Right lung (tissue), 5 donors: ENCODE data around the gene SPZ1. TPM values are rescaled to one million over a fixed set of nuclear protein-coding genes. Genes with fewer than 3 reads are reported as not detected.
"Not testable (repeated sequence)": the region's sequence is repeated elsewhere in the genome, so short reads cannot be mapped to it uniquely, and the experiment has no call there.

ENCODE experiments used
- DNase-seq, 2 donors: peaks; one replicate each; pipeline ENCODE4 v3.0.0-alpha.2; 2013
- polyA plus RNA-seq, 5 donors: library from polyadenylated mRNA; unstranded; fragments of 120-200 nt; gene quantifications; one replicate each; pipeline versions ENCODE4 v1.2.1 to v1.2.3, GENCODE V29; 2013; ENCODE audit warnings: inconsistent platforms in 1 of 5, low replicate concordance in 1 of 5; ENCODE audit not compliant: insufficient read length in 5 of 5, insufficient read depth in 1 of 5

The SPZ1 gene
- polyA plus RNA-seq, 5 donors = not detected

DNA sequence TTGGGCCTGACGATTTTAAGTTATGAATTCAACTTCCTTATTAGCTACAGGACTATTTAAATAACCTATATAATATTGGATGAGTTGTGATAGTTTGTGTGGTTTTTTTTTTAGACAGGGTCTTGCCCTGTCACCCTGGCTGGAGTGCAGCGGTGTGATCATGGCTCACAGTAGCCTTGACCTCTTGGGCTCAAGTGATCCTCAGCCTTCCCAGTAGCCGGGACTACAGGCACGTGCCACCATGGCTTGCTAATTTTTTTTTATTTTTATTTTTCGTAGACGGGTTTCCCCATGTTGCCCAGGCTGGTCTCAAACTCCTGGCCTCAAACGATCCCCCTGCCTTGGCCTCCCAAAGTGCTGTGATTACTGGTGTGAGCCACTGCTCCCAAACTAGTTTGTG, 17.6 kb downstream of the SPZ1 start:
- DNase-seq = no peak

DNA sequence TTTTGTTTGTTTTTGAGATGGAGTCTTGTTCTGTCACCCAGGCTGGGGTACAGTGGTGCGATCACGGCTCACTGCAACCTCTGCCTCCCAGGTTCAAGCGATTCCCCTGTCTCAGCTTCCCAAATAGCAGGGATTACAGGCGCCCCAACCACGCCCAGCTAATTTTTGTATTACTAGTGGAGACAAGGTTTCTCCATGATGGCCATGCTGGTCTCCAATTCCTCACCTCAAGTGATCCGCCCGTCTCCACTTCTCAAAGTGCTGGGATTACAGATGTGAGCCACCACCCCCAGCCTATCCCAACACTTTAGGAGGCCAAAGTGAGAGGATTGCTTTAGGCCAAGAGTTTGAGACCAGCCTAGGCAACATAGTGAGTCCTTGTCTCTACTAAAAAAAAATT, 19.3 kb downstream of the SPZ1 start:
- no peak for DNase-seq

DNA sequence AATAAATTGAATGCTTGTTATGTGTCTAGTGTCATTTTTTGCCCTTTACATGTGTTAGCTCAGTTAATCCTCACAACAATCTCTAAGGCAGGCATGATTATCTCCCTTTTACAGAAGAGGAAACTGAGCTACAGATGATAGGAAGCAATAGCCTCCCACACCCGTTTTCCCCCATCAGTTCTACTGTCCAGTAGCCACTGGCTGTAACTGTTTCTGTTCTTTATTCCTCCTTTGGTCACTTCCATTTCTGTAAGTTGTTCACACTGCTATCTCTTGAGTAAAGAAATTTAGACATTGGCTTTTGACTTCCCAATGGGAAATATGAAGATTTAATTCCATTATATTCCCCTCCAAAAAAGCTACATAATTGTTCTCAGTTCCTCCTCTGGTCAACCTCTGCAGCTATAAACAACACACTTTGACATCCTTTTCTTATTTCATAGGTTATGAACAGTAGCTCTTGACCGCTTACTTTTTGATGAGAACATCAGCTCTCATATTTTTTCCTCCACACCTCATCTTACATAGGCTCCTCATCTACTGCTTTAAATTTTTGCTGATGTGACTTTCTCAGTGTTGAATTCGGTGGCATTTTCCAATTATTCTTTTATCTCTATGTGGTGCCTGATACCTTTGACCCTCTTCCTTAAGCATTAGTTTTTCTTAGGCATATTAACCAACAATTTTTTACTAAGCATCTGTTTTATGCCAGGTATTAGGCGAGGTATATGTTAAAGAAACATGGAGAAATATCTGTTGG, 21.4 kb downstream of the SPZ1 start:
- DNase-seq = no peak

DNA sequence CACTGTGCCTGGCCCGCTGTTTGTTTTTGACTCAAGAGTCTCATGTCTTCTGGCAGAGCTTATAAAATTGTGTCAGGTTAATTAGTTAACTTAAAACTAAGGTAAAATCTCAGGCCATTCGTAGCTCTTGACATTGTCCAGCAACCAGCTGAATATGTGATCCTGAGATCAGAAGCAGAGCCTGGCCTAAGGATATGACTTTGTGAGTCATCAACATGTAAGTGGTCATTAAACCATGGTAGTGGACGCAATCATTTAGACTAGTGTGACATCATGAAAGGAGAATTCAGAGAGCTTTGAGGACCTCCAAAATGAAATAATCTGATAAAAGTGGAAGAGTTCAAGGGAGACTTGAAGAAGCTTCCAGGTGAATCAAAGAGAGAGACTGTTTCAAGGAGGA, 23.3 kb downstream of the SPZ1 start:
- DNase-seq = no peak

DNA sequence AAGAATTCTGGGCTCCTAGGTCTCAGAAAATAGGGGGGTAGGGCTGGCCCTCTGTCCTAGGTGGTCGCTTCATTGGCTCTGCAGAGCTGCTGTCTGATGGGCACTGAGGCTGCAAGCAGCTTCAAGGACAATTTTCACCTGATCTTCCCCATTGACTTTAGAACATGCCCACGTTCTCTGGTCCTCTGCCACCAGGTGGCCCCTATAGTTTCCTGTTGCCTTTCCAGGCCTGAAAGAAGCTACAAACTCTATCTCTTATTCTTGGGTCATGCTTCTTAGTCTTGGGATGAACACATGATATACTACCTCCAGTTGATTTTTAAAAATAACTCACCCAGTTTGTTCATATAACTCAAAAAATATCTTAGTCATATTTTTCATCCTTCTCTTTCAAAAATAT, 26.3 kb downstream of the SPZ1 start:
- DNase-seq = peak in 1 of 2 donors; percentile 1

DNA sequence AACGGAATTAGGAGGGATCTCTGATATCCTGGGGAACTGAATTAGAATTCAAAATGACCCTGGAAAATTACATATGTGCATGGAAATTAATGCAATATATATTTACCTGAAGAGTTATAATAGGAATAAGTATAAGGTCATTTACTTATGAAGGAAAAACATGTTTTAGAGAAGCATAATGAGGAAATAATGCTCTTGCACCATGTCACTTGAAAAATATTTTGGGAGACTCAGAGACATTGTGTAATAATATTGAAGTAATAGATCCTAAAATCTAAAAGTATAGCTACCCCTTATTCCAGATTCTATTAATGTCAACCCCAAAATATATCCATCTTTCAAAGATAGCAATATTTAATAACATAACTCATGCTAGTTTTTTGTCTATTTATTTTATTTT, 28.4 kb downstream of the SPZ1 start:
- DNase-seq = no peak

DNA sequence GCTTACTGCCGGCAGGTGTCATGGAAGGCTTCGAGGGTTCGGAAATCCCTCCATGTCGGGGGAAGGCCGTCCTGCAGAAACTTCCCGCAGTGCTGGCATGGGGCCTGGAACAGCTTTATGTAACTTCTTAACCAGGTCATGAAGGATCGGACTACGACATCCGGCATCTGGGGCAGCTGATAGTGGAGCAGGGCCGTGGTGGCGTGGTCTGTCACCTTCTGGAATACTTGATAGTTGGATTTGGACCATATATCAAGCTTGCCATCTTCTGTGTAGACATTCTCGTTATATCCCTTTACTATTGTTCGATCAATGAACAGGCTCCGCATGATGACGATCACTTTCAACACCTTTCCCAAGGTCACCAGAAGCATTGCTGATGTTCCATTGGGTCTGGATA, 31.2 kb downstream of the SPZ1 start:
- DNase-seq = not testable (repeated sequence)

DNA sequence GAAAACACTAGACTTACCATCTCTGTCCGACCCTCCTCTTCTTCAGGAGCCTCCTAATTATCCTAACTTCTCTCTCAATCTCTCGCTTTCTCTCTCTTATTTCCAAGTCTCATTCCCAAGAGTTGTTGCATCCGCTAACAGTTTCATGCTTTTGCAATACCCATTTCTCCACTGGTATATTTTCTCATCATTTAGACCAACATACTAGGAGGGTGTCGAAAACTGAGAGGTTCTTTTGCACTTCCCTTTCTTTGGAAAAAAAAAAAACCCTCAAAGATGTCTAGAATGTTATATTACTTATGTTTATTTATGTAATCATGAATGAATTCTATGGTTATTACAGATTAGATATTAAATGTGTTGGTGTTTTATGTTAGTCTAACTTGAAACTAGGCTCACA, 35.9 kb downstream of the SPZ1 start:
- DNase-seq = no peak

DNA sequence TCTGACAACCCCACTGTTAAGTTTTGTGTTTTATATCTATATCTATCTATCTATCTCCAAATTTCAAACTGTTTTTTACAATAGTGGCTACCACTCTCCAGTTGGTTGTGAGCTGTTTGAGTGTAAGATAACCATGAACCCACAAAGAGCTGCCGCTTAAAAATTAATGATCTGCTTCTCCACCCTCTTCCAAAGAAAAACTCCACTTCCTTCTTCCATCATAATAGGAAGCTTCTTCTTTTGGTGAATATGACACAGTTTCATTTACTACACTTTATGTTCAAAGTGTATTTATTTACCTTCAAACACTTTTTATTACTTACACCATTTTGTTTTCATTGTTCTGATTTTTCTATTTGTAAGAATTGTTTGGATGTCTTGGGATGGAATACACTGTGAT, 37.9 kb downstream of the SPZ1 start:
- DNase-seq = no peak

DNA sequence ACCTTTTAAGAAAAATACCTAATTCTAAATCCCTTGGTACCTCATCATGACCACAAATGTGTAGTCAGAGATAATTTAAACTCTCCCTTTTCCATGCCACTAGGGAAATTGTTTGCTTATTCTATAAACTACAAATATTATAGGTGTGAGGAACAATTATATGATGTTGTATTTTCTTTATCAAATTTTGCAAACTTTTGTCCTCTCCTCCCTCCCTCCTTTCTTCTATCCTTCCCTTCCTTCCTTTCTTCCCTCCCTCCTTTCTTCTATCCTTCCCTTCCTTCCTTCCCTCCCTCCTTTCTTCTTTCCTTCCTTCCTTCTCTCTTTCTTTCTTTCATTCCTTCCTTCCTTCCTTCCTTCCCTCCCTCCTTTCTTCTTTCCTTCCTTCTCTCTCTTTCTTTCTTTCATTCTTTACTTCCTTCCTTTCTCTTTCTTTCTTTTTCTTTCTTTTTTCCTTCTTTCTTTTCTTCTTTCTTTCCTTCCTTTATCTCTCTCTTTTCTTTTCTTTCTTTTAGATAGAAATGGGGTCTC, 41.2 kb downstream of the SPZ1 start:
- no peak for DNase-seq

DNA sequence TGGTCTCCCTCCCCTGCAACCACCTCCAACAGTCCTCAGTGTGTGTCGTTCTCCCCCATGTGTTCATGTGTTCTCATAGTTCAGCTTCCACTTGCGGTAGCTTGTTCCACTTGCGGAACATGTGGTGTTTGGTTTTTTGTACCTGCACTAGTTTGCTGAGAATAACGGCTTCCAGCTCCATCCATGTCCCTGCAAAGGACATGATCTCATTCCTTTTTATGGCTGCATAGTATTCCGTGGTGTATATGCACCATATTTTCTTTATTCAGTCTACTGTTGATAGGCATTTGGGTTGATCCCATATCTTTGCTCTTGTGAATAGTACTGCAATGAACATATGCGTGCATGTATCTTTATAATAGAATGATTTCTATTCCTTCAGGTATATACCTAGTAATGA, 45.1 kb downstream of the SPZ1 start:
- no peak for DNase-seq

DNA sequence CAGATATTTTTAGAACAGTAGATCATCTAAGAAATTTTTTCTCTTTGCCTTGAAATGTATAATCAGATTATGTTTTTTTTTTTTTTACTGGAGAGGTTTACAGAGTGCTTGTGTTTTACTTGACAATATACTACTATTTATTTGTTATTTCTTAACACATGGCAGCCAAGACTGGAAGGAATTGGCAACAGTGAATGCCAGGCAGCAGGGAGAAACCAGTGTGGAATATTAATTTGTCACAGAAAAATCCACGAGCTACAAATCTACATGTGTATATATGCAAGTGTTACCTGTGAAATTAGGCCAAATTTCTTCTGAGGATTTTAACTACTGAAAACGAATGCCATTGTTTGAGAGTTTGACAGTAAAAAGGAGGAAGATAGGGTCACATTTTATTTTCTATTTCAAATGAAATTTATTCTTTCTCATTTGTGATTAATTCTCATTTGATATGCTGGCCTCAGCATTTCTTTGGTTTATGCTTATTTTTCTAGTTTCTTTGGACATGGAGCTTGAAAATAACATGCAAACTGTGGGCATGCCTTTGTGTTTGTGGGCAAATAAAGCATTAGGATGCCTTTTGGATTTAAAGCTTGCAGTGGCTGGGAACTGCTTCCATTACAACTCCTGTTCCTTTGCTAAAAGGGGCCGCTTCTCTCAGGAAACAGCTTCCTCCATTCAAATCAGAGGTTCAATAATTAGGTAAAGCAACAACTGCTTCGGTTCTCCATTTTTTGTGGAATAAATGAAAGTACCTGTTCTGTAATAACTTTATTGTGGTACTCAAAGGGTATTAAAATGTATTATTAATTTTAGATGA, 49.1 kb downstream of the SPZ1 start:
- DNase-seq = no peak

DNA sequence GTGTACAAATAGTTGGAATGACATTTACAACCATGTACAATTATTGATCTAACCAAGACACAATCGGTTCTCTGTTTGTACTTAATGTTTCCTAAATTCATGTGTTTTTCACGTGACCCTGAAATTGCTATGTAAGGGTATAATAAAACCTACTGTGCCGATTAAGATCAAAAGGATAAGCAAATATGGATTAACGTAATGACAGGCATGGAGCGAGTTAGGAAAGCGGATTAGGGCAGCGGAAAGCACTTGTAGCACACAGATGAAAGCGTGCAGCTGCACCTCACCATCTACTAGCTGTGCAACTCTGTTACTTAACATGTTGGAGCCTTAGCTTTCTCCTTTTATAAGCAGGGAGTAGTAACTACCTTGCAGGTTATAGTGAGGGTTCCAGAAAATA, 49.7 kb downstream of the SPZ1 start:
- DNase-seq = no peak

DNA sequence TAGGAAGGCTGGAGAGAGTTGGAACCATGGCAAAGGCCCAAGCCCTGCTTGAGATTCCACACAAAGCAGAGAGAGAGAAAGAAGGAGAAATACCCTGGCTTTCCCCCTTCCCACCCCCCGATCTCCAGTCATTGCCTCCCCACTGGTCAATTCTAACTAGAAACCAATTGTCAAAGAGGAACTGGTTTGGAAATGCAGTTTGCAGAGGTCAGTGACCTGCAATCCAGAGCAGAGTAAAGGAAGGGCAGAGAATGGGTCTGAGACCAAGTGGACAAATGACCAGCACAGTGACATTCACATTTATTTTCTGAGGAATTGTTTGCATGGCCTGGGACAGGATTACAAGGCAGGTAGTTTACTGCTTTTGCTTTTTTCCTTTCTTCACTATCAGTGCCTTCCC, 50.6 kb downstream of the SPZ1 start:
- no peak for DNase-seq

Other genes with a start within 250 kb of the SPZ1 start
- gene SERINC5, start 64.0 kb upstream of the SPZ1 start, polyA plus RNA-seq = 10 to 100 TPM; 27.0 to 49.0 (median 40.7) TPM
- gene ZFYVE16, start 88.1 kb downstream of the SPZ1 start, polyA plus RNA-seq = 100 to 1,000 TPM in 1 of 5 donors, 10 to 100 TPM in 4; 44.5 to 105 (median 86.5) TPM
- gene FAM151B, start 168.1 kb downstream of the SPZ1 start, polyA plus RNA-seq = 1 to 10 TPM; 1.9 to 3.0 (median 2.7) TPM